ENCODE data around the gene ITGA6.

ITGA6 gene

DNA sequence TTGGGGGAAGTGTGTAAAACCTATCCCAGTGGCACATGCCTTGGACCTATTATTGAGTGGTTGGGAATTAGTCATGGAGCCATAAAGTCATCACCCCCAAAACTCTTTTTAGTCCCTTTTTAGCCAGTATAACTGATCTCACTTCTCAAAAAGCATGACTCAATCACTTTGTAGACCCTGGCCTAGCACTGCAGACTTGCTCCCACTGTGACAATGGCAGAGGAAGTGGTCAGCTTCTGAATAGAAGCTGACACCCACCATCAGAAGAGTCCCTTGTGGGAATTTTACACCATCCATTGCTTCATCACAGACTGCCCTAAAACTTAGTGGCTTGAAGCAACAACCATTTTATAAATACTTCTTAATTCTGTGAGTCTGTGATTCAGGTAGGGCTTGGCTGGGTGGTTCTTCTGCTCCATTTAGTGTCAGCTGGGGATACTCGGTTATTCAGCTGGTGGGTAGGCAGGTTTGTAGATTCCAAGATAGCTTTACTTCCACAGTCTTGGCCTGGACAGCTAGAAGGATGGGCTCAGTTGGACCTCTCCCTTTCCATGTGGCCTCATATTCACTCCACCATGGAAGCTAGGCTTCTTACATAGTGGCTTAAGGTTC lies 10.8 kb upstream of the ITGA6 start:
- DNase-seq = no peak

GRCh38 chr2:172420216-172420615 lies 7.2 kb upstream of the ITGA6 start:
- no peak for DNase-seq

DNA sequence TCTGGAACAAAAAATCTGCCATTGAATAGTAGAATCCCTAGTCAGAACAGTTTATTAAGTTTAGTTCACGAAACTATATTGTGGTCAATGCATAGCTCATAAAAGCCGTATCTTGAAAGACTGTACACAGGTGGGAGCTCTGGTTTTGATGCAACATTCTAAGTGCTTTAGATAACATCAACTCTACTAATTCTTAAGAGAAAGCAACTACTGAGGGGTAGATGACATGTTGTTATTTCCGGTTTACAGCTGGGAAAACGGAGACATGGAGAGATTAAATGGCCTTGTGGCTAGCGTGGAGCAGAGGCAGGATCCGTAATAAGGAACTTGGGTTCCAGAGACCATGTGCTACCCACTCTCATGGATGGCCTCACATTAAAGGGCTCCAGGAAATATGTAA lies 4.2 kb upstream of the ITGA6 start:
- no peak for DNase-seq

- no peak for DNase-seq
Observed at GRCh38 chr2:172425336-172425735, 2.0 kb upstream of the ITGA6 start.

DNA sequence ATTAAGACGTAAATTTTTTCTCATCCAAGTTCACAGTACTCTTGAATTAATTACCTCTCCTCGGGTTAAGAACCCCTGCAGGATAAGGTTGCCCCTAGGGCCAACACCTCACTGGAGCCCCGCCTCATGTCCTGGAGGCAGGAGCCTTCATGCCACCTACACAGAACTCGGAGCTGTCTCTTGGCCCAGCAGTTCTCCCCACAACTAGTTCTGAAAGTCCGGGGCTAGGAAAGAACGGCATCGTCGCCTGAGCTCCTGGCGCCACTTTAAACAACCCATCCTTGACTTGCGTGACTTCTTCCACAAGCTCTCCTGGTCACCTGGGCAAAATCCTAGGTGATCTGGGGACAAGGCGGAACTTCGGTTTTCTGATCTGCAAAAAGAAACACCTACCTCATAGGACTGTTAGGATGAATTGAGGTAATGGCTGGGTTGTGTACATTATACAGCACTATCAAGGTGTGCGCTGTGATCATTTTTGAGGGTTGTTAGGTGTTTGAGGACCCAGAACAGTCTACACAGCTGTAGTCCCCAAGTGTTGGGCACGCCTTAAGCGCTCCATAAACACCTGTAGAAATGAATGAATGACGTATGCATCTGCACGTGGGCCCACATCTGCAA lies 641 bp upstream of the ITGA6 start:
- DNase-seq = no peak

- no peak for DNase-seq
Observed at GRCh38 chr2:172427990-172428831, 825 bp downstream of the ITGA6 start.

- DNase-seq = no peak
Observed at GRCh38 chr2:172428832-172429210, 1.4 kb downstream of the ITGA6 start.

DNA sequence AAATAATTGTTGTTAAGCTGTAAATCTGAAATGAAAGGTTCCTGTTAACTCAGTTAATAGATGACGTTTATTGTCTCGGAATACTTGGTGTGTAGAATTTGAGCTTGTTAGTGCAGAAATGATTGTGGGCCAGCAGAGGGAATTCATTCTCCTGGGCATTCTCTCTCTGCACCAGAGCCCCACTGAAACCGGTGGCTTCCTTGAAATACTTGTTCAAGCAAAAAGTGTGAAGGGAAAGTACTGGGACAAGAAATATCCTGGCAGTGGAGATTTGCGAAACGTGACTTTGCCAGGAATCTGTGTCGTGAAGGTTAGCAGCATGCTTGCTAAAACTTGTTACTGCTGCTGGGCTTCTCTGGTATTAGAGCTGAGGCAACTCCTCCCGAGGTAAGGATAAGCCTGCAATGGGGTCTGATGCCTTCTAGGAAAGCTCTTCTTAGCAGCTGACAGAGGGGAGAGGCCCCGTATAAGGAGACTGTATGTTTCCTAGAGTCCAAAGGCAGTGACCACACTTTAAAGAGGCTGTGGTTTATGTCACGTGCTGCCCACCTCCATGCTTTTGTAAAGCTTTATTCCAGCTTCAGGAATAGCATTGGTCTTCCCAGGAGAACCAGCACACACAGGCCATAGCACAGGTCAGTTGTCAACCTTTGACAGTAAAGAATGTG lies 2.0 kb downstream of the ITGA6 start:
- DNase-seq = no peak

DNA sequence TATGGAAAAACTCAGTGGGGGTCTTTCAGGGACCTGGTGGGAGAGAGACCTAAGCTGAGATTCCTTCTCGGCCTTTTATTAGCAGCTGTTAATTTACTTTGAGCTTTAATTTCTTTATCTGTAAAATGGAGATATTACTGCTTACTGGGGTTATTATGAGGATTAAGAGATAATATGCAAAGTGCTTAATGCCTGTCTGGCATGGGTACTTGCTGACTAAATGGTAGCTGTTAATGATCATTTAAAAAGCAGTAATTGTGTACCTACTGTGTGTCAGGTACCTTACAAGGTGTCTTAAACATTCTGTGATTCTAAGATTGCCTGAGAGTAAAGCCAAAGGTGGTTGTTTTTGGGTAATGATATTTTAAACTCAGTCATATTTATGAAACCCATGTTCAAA lies 2.6 kb downstream of the ITGA6 start:
- DNase-seq = no peak

- no peak for DNase-seq
Observed at GRCh38 chr2:172430678-172431077, 3.3 kb downstream of the ITGA6 start.

DNA sequence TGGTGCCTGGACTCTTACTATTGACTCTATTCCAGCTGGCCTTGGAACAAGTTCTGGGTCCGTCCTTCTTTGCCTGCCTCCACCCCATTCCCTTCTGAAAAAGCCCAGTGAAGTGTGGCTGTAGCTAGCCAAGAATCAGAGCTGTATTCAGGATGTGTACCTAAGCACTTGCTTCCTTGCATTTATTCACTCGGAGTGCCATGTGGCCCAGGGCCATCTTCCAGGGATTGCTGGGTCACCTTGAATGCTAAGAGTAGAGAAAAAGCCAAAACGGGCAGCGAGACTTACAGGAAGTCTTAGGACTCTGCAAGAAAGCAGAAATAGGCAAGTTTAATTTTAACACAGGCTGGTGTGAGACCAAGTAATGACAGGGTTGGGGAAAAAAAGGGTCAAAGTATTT lies 4.1 kb downstream of the ITGA6 start:
- DNase-seq = no peak

DNA sequence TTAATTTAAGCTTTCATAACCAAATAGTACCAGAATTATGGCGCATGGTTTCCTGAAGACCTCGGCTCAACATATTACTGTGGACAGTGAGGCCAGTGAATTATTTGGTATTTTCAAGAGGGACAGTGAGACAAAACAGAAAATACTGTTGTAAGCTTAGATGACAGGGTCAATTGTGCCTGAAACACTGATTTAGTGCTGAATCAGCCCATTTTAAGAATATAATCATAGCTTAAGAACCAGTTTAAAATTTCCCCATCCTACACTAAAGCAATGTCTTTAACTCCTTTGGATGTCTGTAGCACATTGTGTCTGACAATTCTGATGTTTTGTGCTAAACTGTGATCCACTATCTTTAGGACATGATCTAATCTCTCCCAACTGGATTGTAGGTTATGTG lies 4.6 kb downstream of the ITGA6 start:
- no peak for DNase-seq

DNA sequence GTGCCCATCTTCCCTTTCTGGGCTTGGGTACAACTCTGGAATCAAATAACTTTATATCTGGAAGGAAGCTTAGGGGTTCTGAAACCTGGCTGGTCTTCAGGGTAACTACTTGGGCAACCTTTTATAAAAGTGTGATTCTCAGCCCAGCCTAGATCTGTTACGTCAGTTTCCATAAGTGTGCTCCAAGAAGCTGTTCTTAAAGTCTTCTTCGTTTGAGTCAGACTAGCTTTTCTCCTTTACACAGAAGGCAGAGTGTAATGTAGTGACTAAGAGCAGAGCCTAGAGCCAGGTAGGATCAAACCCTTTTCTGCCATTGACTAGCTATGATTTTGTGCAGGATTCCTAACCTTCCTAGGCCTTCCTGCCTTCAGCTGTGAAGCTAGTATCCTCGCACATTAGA lies 5.8 kb downstream of the ITGA6 start:
- DNase-seq = no peak

GRCh38 chr2:172434821-172435605 lies 7.6 kb downstream of the ITGA6 start:
- no peak for DNase-seq

DNA sequence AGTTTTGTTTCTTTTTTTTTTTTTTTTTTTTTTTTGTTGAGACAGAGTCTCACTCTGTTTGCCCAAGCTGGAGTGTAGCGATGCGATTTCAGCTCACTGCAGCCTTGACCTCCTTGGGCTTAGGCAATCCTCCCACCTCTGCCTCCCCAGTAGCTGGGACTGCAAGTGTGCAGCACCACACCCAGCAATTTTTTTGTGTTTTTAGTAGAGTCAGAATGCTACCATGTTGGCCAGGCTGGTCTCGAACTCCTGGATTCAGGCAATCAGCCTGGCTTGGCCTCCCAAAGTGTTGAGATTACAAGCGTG lies 8.2 kb downstream of the ITGA6 start:
- DNase-seq = no peak

- DNase-seq = no peak
Observed at GRCh38 chr2:172436889-172437288, 9.5 kb downstream of the ITGA6 start.

DNA sequence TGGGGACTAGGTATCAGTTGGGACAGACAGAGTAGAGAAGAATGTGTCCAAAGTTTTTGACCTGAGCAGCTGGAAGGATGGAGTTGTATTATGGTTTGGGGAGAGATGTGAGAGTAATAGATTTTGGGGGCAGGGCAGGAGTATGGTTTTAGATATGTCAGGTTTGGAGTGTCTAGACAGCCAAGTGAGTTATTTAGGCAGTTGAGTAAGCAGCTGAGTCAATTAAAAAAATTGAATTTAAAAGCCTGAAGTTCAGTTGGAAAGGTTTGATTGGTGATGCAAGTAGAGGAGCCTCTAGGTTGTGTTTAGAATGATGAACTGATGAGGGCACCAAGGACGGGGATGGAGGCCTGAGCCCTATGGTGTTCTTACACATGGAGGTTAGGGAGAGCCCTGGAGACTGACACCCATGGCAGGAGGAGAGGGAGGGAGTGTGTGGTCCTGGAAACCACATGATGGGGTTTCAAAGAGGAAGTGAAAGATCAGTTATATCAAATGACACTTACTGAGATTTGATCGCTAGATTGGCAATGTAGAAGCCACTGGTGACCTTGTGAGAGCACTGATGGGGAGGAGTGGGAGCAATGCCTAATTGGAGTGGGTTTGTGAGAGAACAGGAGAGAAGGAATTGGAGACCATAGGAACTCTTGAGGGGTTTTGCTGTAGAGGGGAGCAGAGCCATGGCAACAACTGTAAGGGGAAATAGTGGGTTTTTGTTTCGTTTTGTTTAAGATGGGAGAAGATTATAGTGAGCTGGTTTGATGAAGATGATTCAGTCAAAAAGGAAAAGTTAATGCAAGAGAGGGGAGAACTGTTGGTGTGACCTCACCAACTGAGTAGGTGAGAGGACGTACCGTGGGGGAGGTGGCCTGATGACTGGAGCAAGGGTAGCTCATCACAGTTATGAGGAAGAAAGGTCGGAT lies 10.3 kb downstream of the ITGA6 start:
- no peak for DNase-seq

GRCh38 chr2:172438741-172439508 lies 11.5 kb downstream of the ITGA6 start:
- DNase-seq = no peak

DNA sequence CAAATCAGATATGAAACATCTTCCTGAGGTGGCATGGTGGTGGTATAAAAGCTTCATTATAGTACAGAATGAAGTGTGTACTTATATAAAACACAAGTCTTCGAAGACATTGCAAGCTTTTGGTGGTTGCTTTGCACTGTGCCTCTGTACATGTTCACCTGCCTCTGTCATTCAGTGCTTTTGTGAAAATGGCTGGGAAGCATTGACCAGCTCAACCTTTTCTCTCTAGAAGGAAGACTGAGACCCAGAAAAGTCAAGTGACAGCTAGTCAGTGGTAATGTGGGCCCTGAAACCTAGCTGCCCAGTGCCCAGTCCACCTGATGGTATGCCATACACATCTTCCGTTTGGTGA lies 12.1 kb downstream of the ITGA6 start:
- DNase-seq = no peak

GRCh38 chr2:172439911-172440310 lies 12.5 kb downstream of the ITGA6 start:
- DNase-seq = no peak

- DNase-seq = no peak
Observed at GRCh38 chr2:172440795-172441194, 13.4 kb downstream of the ITGA6 start.
